OCI-LY1 (cell line): ENCODE results near the gene NEB.

Source experiments
- H2AFZ ChIP-seq: fragments of 200-600 bp; sonication (generic), shearing (Covaris generic); 2 replicates; pipeline ENCODE4 v1.6.0; 2014; ENCODE audit warnings: antibody characterized with exemption, mild to moderate bottlenecking, low read length
- H3F3A ChIP-seq: fragments of 200-600 bp; sonication (generic), shearing (Covaris generic); 2 replicates; pipeline ENCODE4 v1.6.0; 2014; ENCODE audit warnings: mild to moderate bottlenecking, antibody characterized with exemption, low read length, moderate library complexity; ENCODE audit not compliant: insufficient read depth
- H3K27ac ChIP-seq: fragments of 200-600 bp; sonication (generic); 2 replicates; pipeline ENCODE4 v1.5.1; 2014; ENCODE audit warnings: low read length, mixed run types, mild to moderate bottlenecking, low read depth; ENCODE audit not compliant: poor library complexity, severe bottlenecking
- H3K27me3 ChIP-seq: fragments of 200-600 bp; sonication (generic); 2 replicates; pipeline ENCODE4 v1.6.0; 2014; ENCODE audit warnings: antibody characterized with exemption, mild to moderate bottlenecking, low read length, moderate library complexity; ENCODE audit not compliant: insufficient read depth
- H3K36me3 ChIP-seq: fragments of 200-600 bp; sonication (generic); 2 replicates; pipeline ENCODE4 v1.6.1; 2014; ENCODE audit warnings: mild to moderate bottlenecking, antibody characterized with exemption, low read length, moderate library complexity, mixed read lengths; ENCODE audit not compliant: insufficient read depth
- H3K4me1 ChIP-seq: fragments of 200-600 bp; sonication (generic); 2 replicates; pipeline ENCODE4 v1.5.1; 2014; ENCODE audit warnings: mild to moderate bottlenecking, low read length, moderate library complexity; ENCODE audit not compliant: insufficient read depth, severe bottlenecking
- H3K4me2 ChIP-seq: fragments of 200-600 bp; sonication (generic), shearing (Covaris generic); 2 replicates; pipeline ENCODE4 v1.6.1; 2014; ENCODE audit warnings: low read length
- H3K4me3 ChIP-seq: fragments of 200-600 bp; sonication (generic); 2 replicates; pipeline ENCODE4 v1.5.1; 2014; ENCODE audit warnings: low read length, low read depth, mild to moderate bottlenecking, mixed read lengths; ENCODE audit not compliant: poor library complexity, severe bottlenecking
- H3K79me2 ChIP-seq: fragments of 200-600 bp; shearing (Covaris generic); 2 replicates; pipeline ENCODE4 v1.6.1; 2016; ENCODE audit warnings: mixed run types, low read length, mixed read lengths; ENCODE audit not compliant: insufficient read depth
- H3K9ac ChIP-seq: fragments of 200-600 bp; sonication (generic), shearing (Covaris generic); 2 replicates; pipeline ENCODE4 v1.6.1; 2014; ENCODE audit warnings: mild to moderate bottlenecking, low read length, mixed read lengths
- H3K9me2 ChIP-seq: fragments of 200-600 bp; sonication (generic), shearing (Covaris generic); 2 replicates; pipeline ENCODE4 v1.6.1; 2014; ENCODE audit warnings: low read depth, mild to moderate bottlenecking, low read length, mixed read lengths
- H3K9me3 ChIP-seq: fragments of 200-600 bp; shearing (Covaris generic); 2 replicates; pipeline ENCODE4 v1.6.1; 2014; ENCODE audit warnings: low read length, mixed read lengths
- H4K20me1 ChIP-seq: fragments of 200-600 bp; sonication (generic), shearing (Covaris generic); 2 replicates; pipeline ENCODE4 v1.6.0; 2016; ENCODE audit warnings: mild to moderate bottlenecking, low read length; ENCODE audit not compliant: insufficient read depth
- CTCF ChIP-seq: fragments of 200-600 bp; sonication (generic), shearing (Covaris generic); IDR thresholded peaks from 2 replicates; pipeline ENCODE4 v1.5.1; 2017; ENCODE audit warnings: mild to moderate bottlenecking, antibody characterized with exemption, low read length, moderate library complexity, mixed read lengths
- EZH2 ChIP-seq: fragments of 200-600 bp; sonication (generic), shearing (Covaris generic); IDR thresholded peaks from 2 replicates; pipeline ENCODE4 v1.8.0; 2017; ENCODE audit warnings: borderline replicate concordance, mixed run types, mild to moderate bottlenecking, antibody characterized with exemption, low read length, moderate library complexity, mixed read lengths

NEB gene

DNA sequence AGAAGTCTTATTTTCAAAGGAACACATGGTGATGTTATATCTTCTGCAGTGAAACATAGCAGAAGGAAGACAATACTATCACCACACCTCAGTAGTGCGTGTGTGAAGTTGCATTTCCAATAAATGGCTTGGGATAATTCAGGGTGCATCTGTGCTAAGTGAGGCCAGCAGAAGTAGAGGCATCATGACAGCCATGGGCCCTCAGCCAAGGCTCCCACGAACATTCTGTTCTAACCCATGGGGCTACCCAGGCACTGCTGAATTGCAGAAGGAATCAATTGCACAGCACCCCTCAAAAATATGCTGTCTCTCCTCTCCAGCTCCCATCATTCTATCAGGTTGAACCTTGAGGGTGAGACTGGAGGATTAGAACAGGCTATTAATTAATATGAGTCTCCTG, 185.1 kb downstream of the NEB start:
- TF ChIP-seq CTCF (no peak), EZH2 (no peak)
- H3K27me3 ChIP-seq: no peaks in the 10 kb centered on the region
- H3K9me2 ChIP-seq: no peaks in the 10 kb centered on the region
- H3K4me1 ChIP-seq: no peaks in the 10 kb centered on the region
- H2AFZ ChIP-seq: no peak overlapping the region
- H3K79me2 ChIP-seq: no peaks in the 10 kb centered on the region
- H3F3A ChIP-seq: no peaks in the 10 kb centered on the region
- no peak overlapping the region for H3K4me2 ChIP-seq
- H4K20me1 ChIP-seq: no peaks in the 10 kb centered on the region
- no peaks in the 10 kb centered on the region for H3K9me3 ChIP-seq
- H3K9ac ChIP-seq: no peak overlapping the region
- H3K36me3 ChIP-seq: no peaks in the 10 kb centered on the region
- H3K27ac ChIP-seq: no peak overlapping the region
- H3K4me3 ChIP-seq: no peak overlapping the region

- Histone ChIP-seq H3K9me2 (no peaks in the 10 kb centered on the region), H3K9me3 (no peaks in the 10 kb centered on the region), H3K9ac (no peak overlapping the region), H3K4me1 (no peaks in the 10 kb centered on the region), H3K4me2 (no peak overlapping the region), H3K27me3 (no peaks in the 10 kb centered on the region; the same call in 1 of the 2 replicates), H2AFZ (no peak overlapping the region), H3K36me3 (no peaks in the 10 kb centered on the region), H3K4me3 (no peak overlapping the region), H4K20me1 (no peaks in the 10 kb centered on the region), H3K27ac (no peak overlapping the region), H3K79me2 (no peaks in the 10 kb centered on the region), H3F3A (no peaks in the 10 kb centered on the region)
- TF ChIP-seq EZH2: no peak
- no peak for TF ChIP-seq CTCF
Measured at GRCh38 chr2:151544449-151544848, 189.8 kb downstream of the NEB start.

- no peaks in the 10 kb centered on the region for H4K20me1 ChIP-seq
- H3K27me3 ChIP-seq: no peaks in the 10 kb centered on the region; the same call in 1 of the 2 replicates
- no peaks in the 10 kb centered on the region for H3K9me3 ChIP-seq
- no peak overlapping the region for H3K9ac ChIP-seq
- H3K79me2 ChIP-seq: no peaks in the 10 kb centered on the region
- H3F3A ChIP-seq: no peaks in the 10 kb centered on the region
- H3K4me1 ChIP-seq: no peaks in the 10 kb centered on the region
- no peaks in the 10 kb centered on the region for H3K9me2 ChIP-seq
- no peak overlapping the region for H3K4me3 ChIP-seq
- H3K27ac ChIP-seq: no peak overlapping the region
- TF ChIP-seq CTCF (no peak), EZH2 (no peak)
- H3K36me3 ChIP-seq: no peaks in the 10 kb centered on the region
- H3K4me2 ChIP-seq: no peak overlapping the region
- no peak overlapping the region for H2AFZ ChIP-seq
Measured at GRCh38 chr2:151543876-151544275, 190.4 kb downstream of the NEB start.
